Neural cell (in vitro differentiated cells): Measurements from ENCODE around the gene PTCH2. TPM values are rescaled to one million over a fixed set of nuclear protein-coding genes. Genes with fewer than 3 reads are reported as not detected.

Experiments
- H2AFZ ChIP-seq: fragments of 200-600, 300-800 bp; sonication (generic), shearing (Covaris generic); 2 replicates; pipeline ENCODE4 v1.6.0; 2014; ENCODE audit warnings: low read depth, mild to moderate bottlenecking, antibody characterized with exemption, low read length, moderate library complexity
- H3F3A ChIP-seq: fragments of 200-600 bp; shearing (Covaris generic); 2 replicates; pipeline ENCODE4 v1.6.1; 2016; ENCODE audit warnings: mild to moderate bottlenecking, moderate library complexity, mixed read lengths, antibody characterized with exemption, low read length; ENCODE audit not compliant: insufficient read depth, poor library complexity, severe bottlenecking
- H3K27ac ChIP-seq: fragments of 200-600, 300-800 bp; sonication (generic), shearing (Covaris generic); 2 replicates; pipeline ENCODE4 v1.5.1; 2014; ENCODE audit warnings: mild to moderate bottlenecking, low read length, moderate library complexity
- H3K27me3 ChIP-seq: fragments of 300-800, 200-600 bp; sonication (generic), shearing (Covaris generic); 2 replicates; pipeline ENCODE4 v1.6.0; 2014; ENCODE audit warnings: mild to moderate bottlenecking, low read depth, low read length, moderate library complexity; ENCODE audit not compliant: insufficient read depth
- H3K36me3 ChIP-seq: fragments of 300-800, 200-600 bp; sonication (generic), shearing (Covaris generic); 2 replicates; pipeline ENCODE4 v1.5.1; 2014; ENCODE audit warnings: mild to moderate bottlenecking, antibody characterized with exemption, low read length, moderate library complexity; ENCODE audit not compliant: insufficient read depth
- H3K4me2 ChIP-seq: fragments of 300-800, 200-600 bp; sonication (generic), shearing (Covaris generic); 2 replicates; pipeline ENCODE4 v1.6.0; 2014; ENCODE audit warnings: mild to moderate bottlenecking, low read length
- H3K4me3 ChIP-seq: fragments of 300-800, 200-600 bp; sonication (generic), shearing (Covaris generic); 2 replicates; pipeline ENCODE4 v1.5.1; 2014; ENCODE audit warnings: mild to moderate bottlenecking, low read length, moderate library complexity
- H3K79me2 ChIP-seq: fragments of 200-600 bp; shearing (Covaris generic); replicated peaks from 2 replicates; pipeline ENCODE4 v1.6.0; 2014; ENCODE audit warnings: mild to moderate bottlenecking, low read length, moderate library complexity; ENCODE audit not compliant: insufficient read depth
- H3K9ac ChIP-seq: fragments of 300-800, 200-600 bp; sonication (generic), shearing (Covaris generic); 2 replicates; pipeline ENCODE4 v1.6.1; 2016; ENCODE audit warnings: mild to moderate bottlenecking, low read length, mixed read lengths
- H3K9me2 ChIP-seq: fragments of 200-600 bp; shearing (Covaris generic); 2 replicates; pipeline ENCODE4 v1.6.1; 2016; ENCODE audit warnings: mild to moderate bottlenecking, low read length, mixed read lengths; ENCODE audit not compliant: insufficient read depth
- H3K9me3 ChIP-seq: fragments of 200-600, 300-800 bp; sonication (generic), shearing (Covaris generic); 2 replicates; pipeline ENCODE4 v1.6.1; 2016; ENCODE audit warnings: mild to moderate bottlenecking, mixed run types, low read length, moderate library complexity, mixed read lengths
- H4K20me1 ChIP-seq: fragments of 200-600 bp; shearing (Covaris generic); 2 replicates; pipeline ENCODE4 v1.6.1; 2016; ENCODE audit warnings: mild to moderate bottlenecking, mixed run types; ENCODE audit not compliant: insufficient read depth
- EP300 ChIP-seq: fragments of 450-650 bp; conservative IDR thresholded peaks from 2 replicates; pipeline ENCODE4 v1.6.1; 2014; ENCODE audit warnings: antibody characterized with exemption, mild to moderate bottlenecking, moderate library complexity; ENCODE audit not compliant: poor library complexity, severe bottlenecking
- EZH2 ChIP-seq: fragments of 200-600, 300-800 bp; shearing (Covaris generic), sonication (generic); IDR thresholded peaks from 2 replicates; pipeline ENCODE4 v1.6.1; 2014; ENCODE audit warnings: antibody characterized with exemption, low read length, borderline replicate concordance, mild to moderate bottlenecking; ENCODE audit not compliant: insufficient read depth, poor library complexity, severe bottlenecking
- MXI1 ChIP-seq: fragments of 450-650 bp; conservative IDR thresholded peaks from 2 replicates; pipeline ENCODE4 v1.6.1; 2014; ENCODE audit warnings: antibody characterized with exemption, mild to moderate bottlenecking; ENCODE audit not compliant: poor library complexity, severe bottlenecking
- POLR2AphosphoS5 ChIP-seq: IDR thresholded peaks from 2 replicates; pipeline ENCODE4 v1.6.1; 2012
- RAD21 ChIP-seq: fragments of 450-650 bp; conservative IDR thresholded peaks from 2 replicates; pipeline ENCODE4 v1.6.1; 2014; ENCODE audit warnings: antibody characterized with exemption, mild to moderate bottlenecking, moderate library complexity
- SMC3 ChIP-seq: fragments of 450-650 bp; conservative IDR thresholded peaks from 2 replicates; pipeline ENCODE4 v1.6.1; 2014; ENCODE audit warnings: antibody characterized with exemption, mild to moderate bottlenecking, moderate library complexity; ENCODE audit not compliant: poor library complexity
- TAF1 ChIP-seq: IDR thresholded peaks from 2 replicates; pipeline ENCODE4 v1.6.1; 2012; ENCODE audit warnings: low read depth
- polyA plus RNA-seq: library from polyadenylated mRNA; depleted of rRNA; stranded (reverse); fragments of >200 nt; gene quantifications from 2 replicates; pipeline ENCODE4 v1.2.3, GENCODE V29; 2014
- TF ChIP-seq, protein P1 (sequence below): fragments of 450-650 bp; IDR thresholded peaks from 2 replicates; pipeline ENCODE4 v1.5.1; 2014; ENCODE audit warnings: antibody characterized with exemption, mild to moderate bottlenecking, moderate library complexity; ENCODE audit not compliant: poor library complexity, severe bottlenecking
- TF ChIP-seq, protein P2 (sequence below): IDR thresholded peaks from 2 replicates; pipeline ENCODE4 v1.6.1; 2012; ENCODE audit warnings: borderline replicate concordance

The PTCH2 gene
- polyA plus RNA-seq, 1 donor from 2014 or later = 1.3 TPM

DNA sequence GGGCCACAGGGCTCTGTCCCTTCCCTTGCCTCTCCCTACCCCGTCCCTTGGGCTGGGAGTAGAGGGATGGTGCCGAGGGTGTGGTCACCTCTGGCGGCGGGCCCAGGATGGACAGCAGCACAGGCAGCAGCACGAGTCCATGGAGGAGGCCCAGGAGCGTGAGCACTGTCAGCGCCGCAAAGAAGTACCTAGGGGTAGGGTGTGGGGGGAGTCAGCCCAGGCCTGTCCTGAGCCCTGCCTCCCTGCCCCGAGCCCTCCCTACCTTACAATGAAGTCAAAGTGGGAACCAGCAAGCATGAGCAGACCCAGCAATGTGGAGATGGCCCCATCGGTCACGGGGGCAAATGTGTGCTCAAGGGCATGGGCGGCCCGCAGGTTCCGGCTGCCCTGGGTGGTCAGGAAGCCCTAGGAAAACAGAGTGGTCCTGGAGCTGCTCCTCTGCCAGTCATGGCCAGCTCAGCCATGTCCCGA, 20.0 kb downstream of the PTCH2 start:
- Histone ChIP-seq H3K9me2 (no peaks in the 10 kb centered on the region), H3K4me3 (no peak overlapping the region), H3K27me3 (peaks cover 15% of the 10 kb centered on the region), H3K9me3 (peaks cover 2% of the 10 kb centered on the region), H3K4me2 (no peak overlapping the region), H3K9ac (no peak overlapping the region), H3F3A (no peaks in the 10 kb centered on the region), H3K36me3 (no peaks in the 10 kb centered on the region), H3K27ac (no peak overlapping the region), H3K79me2 (no peaks in the 10 kb centered on the region), H2AFZ (no peak overlapping the region), H4K20me1 (no peaks in the 10 kb centered on the region)
- TF ChIP-seq POLR2AphosphoS5 = no peak
- TF ChIP-seq TAF1 = no peak
- TF ChIP-seq MXI1 = no peak
- TF ChIP-seq EZH2 = no peak
- TF ChIP-seq EP300 = no peak
- no peak for TF ChIP-seq RAD21
- TF ChIP-seq, protein P1, sequence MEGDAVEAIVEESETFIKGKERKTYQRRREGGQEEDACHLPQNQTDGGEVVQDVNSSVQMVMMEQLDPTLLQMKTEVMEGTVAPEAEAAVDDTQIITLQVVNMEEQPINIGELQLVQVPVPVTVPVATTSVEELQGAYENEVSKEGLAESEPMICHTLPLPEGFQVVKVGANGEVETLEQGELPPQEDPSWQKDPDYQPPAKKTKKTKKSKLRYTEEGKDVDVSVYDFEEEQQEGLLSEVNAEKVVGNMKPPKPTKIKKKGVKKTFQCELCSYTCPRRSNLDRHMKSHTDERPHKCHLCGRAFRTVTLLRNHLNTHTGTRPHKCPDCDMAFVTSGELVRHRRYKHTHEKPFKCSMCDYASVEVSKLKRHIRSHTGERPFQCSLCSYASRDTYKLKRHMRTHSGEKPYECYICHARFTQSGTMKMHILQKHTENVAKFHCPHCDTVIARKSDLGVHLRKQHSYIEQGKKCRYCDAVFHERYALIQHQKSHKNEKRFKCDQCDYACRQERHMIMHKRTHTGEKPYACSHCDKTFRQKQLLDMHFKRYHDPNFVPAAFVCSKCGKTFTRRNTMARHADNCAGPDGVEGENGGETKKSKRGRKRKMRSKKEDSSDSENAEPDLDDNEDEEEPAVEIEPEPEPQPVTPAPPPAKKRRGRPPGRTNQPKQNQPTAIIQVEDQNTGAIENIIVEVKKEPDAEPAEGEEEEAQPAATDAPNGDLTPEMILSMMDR = no peak
- TF ChIP-seq, protein P2, sequence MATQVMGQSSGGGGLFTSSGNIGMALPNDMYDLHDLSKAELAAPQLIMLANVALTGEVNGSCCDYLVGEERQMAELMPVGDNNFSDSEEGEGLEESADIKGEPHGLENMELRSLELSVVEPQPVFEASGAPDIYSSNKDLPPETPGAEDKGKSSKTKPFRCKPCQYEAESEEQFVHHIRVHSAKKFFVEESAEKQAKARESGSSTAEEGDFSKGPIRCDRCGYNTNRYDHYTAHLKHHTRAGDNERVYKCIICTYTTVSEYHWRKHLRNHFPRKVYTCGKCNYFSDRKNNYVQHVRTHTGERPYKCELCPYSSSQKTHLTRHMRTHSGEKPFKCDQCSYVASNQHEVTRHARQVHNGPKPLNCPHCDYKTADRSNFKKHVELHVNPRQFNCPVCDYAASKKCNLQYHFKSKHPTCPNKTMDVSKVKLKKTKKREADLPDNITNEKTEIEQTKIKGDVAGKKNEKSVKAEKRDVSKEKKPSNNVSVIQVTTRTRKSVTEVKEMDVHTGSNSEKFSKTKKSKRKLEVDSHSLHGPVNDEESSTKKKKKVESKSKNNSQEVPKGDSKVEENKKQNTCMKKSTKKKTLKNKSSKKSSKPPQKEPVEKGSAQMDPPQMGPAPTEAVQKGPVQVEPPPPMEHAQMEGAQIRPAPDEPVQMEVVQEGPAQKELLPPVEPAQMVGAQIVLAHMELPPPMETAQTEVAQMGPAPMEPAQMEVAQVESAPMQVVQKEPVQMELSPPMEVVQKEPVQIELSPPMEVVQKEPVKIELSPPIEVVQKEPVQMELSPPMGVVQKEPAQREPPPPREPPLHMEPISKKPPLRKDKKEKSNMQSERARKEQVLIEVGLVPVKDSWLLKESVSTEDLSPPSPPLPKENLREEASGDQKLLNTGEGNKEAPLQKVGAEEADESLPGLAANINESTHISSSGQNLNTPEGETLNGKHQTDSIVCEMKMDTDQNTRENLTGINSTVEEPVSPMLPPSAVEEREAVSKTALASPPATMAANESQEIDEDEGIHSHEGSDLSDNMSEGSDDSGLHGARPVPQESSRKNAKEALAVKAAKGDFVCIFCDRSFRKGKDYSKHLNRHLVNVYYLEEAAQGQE = no peak
- TF ChIP-seq SMC3 = no peak

DNA sequence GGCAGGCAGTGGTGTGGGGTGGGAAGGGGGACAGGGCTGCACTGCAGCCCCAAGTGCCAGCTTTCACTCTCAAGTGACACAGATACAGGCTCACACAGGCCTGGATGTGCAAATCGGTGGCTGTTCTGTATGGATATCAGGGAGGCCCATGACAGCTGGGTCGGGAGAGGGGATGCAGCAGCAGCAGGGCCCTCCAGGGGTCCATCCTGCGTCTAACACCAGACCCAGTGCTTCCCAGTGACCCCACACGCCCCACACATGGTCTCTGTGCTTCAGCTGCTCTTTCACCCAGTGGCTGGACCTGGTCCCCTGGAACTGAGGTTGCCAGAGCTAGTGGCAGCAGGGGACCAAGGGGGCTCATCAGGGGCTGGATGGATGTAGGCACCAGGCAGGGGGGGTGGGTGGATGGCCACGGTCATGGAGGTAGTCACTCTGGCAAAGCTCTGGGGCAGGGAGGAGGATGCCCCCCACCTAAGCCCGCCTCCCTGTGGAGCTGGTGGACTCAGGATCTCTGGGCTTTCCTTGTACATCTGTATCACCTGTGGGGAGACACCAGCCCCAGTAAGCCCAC, 20.8 kb downstream of the PTCH2 start:
- Histone ChIP-seq H3K27me3 (peaks cover 15% of the 10 kb centered on the region), H3K9ac (no peak overlapping the region), H3K9me3 (peaks cover 2% of the 10 kb centered on the region), H3K9me2 (no peaks in the 10 kb centered on the region), H2AFZ (no peak overlapping the region), H4K20me1 (no peaks in the 10 kb centered on the region), H3K4me2 (no peak overlapping the region), H3K36me3 (no peaks in the 10 kb centered on the region), H3F3A (no peaks in the 10 kb centered on the region), H3K79me2 (no peaks in the 10 kb centered on the region), H3K4me3 (no peak overlapping the region), H3K27ac (no peak overlapping the region)
- TF ChIP-seq EZH2 (no peak), POLR2AphosphoS5 (no peak), SMC3 (no peak), RAD21 (no peak), EP300 (no peak), TAF1 (no peak), MXI1 (no peak)
- TF ChIP-seq, protein P1 = no peak
- TF ChIP-seq, protein P2 = no peak
